LNCAP (cell line): ENCODE data around the gene C2orf72.

Source experiments
- CTCF ChIP-seq: fragments of 450-650 bp; IDR thresholded peaks from 2 replicates; pipeline ENCODE4 v1.5.1; 2017; ENCODE audit warnings: mild to moderate bottlenecking

Gene C2orf72

GRCh38 chr2:231038483-231039293 is 1.4 kb downstream of the C2orf72 start:
- TF ChIP-seq CTCF = no peak

- TF ChIP-seq CTCF = no peak
These were observed 2.0 kb downstream of the C2orf72 start for GRCh38 chr2:231039294-231039664.

- TF ChIP-seq CTCF = no peak
These were observed 2.6 kb downstream of the C2orf72 start for GRCh38 chr2:231039821-231040364.

- TF ChIP-seq CTCF = no peak
These were observed 3.9 kb downstream of the C2orf72 start for GRCh38 chr2:231041061-231041689.

GRCh38 chr2:231043796-231044195 is 6.5 kb downstream of the C2orf72 start:
- TF ChIP-seq CTCF = no peak

- TF ChIP-seq CTCF = no peak
These were observed 9.6 kb downstream of the C2orf72 start for GRCh38 chr2:231046916-231047273.

GRCh38 chr2:231047274-231047922 is 10.1 kb downstream of the C2orf72 start:
- TF ChIP-seq CTCF = no peak
